Stimulated activated CD4-positive, alpha-beta T cell treated with anti-CD3 and anti-CD28 coated beads, Interleukin-2, amount 100 ng/mL, for 4 hours (primary cell): Measurements from ENCODE around the gene LRRC73.
"Not testable (repeated sequence)": the region's sequence is repeated elsewhere in the genome, so short reads cannot be mapped to it uniquely, and the experiment has no call there.

ENCODE experiments used
- DNase-seq: peaks from one replicate; pipeline ENCODE4 v3.0.0-alpha.2; 2020; ENCODE audit warnings: low read depth

The LRRC73 gene, protein sequence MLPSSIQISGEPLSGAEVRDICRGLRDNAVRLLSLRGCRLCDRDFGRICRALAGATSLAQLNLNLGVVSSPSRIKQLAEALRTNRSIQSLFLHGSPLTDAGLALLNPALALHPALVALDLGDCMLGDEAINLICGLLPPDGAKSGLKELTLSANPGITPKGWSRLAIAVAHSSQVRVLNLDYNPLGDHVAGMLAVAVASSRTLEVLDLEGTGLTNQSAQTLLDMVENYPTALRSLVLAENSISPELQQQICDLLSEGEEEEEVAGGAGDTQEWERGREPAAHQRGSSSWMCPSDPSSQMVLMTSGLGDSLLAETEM

DNA sequence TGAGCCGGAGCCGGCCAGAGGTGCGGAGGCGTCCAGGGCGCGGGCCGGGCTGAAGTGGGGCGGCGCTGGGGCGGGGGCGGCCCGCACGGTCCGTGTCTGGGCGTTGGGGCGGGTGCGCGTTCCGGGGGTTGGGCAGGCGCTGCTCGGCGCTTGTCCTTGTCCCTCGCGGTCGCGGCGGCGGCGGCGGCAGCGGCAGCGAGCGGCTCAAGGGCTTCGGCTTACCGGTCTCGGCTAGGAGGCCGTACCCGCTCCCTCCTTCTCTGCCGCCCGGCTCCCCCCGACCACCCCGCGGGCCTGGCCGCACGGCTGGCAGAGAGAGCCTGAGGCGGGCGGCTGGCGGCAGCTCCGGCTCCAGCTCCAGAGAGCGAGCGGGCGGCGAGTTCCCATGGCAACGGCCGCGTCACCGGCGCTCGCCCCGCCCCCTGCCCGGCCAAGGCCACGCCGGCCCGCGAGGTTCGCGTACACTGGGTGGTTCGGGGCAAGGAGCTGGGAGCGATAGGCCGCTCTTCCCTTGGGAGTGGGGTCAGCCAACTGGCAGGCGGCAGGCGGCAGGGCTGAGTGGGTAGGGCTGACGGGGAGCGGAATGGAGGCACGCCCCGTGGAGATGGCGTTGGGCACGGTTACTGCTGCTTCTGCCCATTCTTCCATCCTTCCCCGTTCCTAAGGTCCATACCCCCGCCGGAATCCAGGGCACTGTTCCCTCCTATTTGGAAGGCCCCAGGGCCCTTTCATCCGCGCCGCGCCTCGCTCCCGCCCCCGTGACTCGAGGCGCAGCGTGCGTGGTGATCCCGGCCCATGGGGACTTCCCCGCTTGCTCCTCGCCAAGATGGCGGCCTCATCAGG lies at the start of gene LRRC73:
Gene LRRC73 (minus strand): TSS at position 363 of the 843 bp plus-strand sequence. CDS start 561 bp downstream, outside the sequence.
- DNase-seq = peak; percentile 66

DNA sequence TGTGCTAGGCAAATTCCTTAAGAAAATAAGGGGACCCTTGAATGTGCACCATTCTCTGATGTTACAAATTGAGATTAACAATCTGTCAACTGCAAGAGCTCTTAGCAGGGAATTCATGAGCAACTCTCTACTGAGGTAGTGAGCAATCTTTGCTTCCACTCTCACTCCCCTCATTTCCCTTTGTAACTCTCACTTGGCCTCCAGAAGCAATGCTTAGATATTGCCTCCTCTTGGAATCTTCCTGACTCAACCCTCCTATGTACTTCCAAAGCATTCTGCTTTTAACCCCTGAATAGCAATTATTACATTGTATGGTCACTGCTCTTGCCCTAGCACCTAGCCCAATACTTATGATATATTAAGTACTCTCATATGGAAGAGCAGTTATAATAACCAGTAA lies 49.2 kb upstream of the LRRC73 start:
- no peak for DNase-seq

DNA sequence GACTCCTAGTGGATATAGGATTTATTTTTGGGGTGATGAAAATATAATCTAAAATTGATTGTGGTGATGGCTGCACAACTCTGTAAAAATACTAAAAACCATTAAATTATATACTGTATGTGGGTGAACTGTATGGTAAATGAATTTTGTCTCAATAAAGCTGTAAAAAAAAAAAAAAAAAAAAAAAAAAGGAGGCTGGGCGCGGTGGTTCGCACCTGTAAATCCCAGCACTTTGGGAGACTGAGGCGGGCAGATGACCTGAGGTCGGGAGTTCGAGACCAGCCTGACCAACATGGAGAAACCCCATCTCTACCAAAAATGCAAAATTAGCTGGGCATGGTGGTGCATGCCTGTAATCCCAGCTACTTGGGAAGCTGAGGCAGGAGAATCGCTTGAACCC lies 47.5 kb upstream of the LRRC73 start:
- not testable (repeated sequence) for DNase-seq

DNA sequence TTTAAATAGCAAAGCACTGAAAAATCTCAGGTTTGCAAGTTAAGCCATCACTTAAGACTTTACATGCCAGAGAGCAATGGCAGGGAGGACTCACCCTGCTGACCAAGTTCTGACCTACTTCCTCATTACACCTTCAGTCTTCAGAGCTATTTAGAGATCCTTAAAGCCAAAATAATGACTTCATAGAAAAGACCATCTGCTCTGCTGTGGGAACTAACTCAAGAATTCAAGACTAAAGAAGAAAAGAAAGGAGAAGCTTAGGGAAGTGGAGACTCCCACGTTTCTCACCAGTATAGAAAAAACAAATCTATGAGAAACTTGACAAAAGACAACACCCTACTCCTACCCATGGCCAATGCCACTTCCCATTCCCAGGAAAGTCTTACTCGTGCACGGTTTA lies 37.1 kb upstream of the LRRC73 start:
- DNase-seq = no peak

DNA sequence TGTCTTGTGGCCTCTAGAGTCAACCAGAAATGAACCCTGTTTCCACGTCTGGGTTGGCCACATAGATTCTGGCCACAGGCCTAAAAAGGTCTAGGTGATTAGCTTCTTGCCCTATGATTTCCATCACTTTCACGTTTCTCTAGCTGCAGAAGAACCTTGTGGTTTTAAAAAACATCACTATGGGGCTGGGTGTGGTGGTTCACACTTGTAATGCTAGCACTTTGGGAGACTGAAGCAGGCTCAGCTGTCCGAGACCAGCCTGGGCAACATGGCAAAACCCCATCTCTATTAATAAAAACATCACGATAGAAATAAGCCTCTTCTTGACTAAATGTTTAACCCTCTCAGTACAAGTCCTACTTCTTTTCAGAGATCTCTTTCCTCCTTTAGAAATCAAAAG lies 34.3 kb upstream of the LRRC73 start:
- DNase-seq = no peak

DNA sequence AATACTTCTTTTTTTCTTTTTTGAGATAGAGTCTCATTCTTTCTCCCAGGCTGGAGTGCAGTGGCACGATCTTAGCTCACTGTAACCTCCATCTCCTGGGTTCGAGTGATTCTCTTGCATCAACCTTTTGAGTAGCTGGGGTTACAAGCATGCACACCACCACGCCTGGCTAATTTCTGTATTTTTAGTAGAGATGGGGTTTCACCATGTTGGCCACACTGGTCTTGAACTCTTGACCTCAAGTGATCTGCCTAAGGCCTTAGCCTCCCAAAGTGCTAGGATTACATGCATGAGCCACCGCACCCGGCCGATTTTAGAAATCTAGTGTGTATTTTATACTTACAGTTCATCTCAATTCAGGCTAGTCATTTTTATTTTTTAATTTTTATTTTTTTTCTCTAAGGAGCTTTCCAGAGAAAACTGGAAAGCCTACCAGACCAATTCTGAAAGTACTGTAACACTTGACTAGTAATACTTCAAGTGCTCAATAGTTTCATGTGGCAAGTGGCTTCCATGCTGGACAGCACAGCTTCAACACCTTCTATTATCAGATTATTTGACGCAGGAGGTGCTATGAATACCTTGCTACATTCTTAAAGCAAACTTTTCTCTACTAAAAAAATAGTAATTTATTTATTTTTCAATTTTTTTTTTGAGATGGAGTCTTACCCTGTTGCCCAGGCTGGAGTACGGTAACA lies 31.8 kb upstream of the LRRC73 start:
- DNase-seq = no peak

DNA sequence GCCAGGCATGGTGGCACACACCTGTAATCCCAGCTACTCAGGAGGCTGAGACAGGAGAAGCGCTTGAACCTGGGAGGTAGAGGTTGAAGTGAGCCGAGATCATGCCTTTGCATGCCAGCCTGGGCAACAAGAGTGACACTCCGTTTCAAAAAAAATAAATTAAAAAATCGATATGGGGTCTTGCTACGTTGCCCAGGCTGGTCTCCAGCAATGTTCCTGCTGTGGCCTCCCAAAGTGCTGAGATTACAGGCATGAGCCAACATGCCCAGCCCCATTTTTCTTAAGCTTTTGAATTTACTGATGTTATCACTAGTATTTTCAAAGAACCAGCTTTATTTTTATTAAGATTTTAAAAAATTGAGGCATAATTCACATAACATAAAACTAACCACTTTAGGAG lies 30.4 kb upstream of the LRRC73 start:
- no peak for DNase-seq

DNA sequence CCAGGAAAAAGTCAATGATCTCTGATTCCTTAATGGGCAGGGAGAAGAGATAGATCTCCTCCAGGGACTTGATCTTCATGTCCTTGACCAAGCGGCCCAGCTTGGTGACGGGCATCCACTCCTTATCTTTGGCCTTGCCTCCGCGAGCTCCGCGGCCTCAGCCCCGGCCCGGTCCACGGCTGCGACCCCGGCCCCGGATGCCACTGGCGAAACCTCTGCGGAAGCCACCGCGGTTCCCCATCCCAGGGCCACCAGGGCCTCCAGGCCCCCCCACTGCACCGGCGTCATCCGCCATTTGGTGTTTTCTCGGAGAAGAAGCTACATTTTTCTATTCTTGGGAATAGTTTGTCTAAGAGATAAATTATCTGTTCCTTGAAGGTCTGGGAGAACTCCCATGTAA lies 29.3 kb upstream of the LRRC73 start:
- DNase-seq = not testable (repeated sequence)

DNA sequence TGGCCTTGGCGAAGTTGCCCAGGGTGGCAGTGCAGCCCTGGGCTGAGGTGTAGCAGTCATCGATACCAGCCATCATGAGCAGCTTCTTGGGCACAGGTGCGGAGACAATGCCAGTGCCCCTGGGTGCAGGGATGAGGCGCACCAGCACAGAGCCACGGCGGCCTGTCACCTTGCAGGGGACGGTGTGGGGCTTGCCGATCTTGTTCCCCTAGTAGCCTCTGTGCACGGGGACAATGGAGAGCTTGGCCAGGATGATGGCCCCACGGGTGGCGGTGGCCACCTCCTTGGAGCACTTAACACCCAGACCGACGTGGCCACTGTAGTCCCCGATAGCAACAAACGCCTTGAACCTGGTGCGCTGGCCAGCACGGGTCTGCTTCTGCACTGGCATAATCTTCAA lies 28.8 kb upstream of the LRRC73 start:
- DNase-seq = not testable (repeated sequence)

DNA sequence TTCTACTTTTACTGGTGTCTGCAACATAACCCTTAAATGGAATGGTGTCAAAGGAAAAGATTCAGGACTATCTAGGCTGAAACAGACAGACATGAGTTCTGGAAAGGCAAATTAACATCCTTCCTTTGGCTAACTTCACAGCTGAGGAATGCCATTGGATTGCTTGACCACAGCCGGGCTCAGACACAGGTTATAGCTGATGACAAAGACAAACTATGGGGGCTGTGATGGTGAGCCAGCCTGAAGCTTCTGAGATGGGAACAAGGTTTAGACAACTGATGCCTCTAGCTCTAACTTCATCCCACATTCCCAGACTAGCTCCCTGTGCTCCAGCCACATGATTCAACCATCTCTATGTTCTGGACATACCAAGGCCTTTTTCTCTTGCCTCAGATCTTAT lies 22.1 kb upstream of the LRRC73 start:
- no peak for DNase-seq

DNA sequence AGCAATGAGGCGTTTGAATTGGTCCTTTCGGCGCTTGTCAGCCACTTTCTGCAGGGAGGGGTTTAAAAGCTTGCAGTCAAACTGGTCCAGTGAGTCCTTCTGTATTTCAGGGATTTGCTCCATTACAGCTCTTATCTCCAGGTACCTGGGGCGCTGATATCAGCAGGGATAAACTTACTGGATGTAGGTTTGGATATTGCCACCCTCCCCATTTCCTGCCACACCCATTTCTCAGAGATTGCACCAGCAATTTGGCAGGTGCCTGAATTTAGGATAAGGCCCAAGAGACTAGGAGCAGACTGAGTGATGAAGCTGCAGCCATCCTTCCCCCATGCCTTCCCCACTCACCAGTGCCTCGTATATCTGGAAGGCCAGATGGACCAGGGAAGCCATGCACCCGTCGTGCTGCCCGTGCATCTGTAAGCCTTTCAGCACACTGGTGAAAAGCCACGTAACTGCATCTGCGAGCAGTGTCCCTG lies 14.4 kb upstream of the LRRC73 start:
- DNase-seq = no peak

DNA sequence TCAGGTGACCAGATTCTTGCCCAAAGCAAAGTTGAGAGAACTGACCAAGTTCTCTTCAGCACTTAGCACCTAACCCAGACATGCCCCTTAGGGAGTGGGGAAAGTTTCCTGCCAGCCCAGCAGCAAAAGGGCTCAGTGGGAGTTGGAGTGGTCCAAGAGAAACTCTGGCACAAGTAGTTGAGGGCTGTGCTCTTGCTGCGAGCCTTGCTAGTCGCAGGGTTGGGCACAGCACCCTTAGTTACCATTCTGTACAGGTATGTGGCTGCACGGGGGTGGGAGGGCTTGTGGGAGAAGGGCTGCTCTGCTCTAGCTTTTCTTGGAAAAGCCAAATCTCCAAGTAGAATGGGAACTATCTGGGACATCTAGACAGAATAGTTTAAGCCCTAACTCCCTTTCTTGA lies 13.1 kb upstream of the LRRC73 start:
- no peak for DNase-seq

DNA sequence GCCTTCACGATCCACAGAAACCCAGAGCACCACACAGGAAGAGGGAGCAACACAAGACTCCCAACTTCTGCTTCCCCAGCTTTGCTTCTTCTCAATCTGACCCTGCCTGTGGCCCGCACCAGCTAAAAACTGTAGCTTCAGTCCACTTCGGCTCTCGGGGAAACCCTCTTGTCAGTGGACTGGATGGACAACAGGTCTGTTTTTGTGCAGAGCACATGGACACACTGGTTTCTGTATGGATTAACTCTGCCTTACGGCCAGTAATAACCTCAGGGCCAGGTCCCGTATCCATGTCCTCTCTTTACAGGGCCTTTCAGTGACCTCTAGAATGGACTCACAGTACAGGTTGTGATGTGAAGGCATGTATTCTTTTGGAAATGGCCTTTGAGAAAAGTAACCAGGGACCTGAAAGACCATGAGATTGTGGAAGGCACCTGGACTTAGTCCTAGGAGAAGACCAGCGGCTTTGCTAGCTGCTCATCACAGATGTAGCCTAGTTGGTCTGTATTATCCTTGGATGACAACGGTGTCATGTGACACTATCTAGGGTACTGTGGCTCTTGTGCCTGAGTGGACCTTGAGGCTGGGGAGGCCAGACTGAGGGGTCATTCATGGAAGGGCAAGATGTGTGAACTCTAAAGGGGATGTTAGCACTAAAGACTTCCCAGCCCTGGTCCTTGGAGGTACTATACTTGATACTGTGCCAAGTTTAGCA lies 12.6 kb upstream of the LRRC73 start:
- no peak for DNase-seq

DNA sequence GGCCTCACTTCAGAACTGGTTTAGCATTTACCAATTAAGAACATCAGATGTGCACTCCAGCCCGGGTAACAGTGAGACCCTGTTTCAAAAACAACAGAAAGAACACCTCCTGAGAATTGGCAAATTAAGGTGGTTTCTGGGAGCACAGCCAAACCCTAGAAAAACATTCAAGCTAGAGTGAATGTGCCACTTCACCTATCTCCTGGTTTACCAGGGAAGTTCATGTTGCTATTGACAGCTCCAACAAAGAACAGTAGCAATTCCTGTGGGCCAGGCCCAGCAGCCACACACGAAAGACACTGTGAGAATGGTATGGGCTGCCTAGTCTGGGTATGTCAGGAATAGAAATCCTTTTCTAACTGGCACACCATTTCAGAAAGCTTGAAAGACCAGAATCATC lies 11.7 kb upstream of the LRRC73 start:
- DNase-seq = no peak

DNA sequence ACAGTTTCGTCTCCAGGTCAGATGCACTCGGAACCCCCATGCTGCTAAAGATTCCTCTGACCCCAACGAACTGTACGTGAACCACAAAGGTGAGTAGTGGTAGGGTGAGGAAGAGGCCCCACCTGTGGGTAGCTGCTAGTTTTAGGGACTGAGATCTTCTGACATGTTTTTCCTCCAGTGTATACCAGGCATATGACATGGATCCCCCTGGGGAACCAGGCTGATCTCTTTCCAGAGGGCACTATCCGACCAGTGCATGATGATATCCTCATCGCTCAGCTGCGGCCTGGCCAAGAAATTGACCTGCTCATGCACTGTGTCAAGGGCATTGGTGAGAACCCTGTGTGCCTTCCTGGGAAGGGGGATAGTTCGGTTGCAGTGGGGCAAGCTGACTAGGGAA lies 10.0 kb upstream of the LRRC73 start:
- DNase-seq = no peak

DNA sequence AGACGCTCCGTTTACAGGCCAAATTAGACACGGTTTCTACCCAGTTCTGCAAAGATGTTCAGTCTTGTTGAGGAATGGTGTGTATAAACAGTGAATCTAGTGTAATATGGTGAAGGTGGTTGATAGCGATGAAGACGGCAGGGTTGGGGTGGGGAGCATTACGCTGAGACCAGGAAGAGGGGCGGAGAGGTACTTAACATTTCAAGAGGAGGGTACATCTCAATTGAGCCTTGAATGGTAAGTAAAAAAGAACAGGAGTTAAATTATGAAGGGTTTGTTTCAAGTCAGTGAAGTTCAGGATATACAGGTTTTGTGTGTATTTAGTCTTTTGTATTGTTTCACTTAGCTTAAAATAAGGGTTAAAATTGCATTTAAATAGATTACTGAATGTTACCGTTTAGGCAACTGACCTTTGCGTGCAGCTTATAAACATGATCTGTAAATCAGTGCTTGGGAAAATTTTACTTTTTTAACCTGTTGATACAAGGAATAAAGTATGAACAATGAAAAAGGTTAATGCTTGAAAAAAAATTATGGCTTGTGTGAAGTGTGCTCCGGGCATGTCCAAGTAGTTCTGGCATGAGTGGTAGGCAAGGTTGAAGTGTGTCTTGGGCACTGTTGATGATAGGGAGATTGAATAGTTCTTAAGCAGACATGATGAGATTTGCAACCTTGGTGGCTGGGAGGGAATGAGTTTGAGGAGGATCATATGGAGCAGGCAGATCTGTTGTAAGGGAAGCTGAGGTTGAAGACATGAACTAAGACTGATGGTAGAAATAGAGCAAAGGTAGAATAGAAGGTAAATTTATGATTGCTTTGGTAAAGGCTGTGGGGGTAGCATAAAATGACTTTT lies 7.6 kb upstream of the LRRC73 start:
- DNase-seq = no peak

DNA sequence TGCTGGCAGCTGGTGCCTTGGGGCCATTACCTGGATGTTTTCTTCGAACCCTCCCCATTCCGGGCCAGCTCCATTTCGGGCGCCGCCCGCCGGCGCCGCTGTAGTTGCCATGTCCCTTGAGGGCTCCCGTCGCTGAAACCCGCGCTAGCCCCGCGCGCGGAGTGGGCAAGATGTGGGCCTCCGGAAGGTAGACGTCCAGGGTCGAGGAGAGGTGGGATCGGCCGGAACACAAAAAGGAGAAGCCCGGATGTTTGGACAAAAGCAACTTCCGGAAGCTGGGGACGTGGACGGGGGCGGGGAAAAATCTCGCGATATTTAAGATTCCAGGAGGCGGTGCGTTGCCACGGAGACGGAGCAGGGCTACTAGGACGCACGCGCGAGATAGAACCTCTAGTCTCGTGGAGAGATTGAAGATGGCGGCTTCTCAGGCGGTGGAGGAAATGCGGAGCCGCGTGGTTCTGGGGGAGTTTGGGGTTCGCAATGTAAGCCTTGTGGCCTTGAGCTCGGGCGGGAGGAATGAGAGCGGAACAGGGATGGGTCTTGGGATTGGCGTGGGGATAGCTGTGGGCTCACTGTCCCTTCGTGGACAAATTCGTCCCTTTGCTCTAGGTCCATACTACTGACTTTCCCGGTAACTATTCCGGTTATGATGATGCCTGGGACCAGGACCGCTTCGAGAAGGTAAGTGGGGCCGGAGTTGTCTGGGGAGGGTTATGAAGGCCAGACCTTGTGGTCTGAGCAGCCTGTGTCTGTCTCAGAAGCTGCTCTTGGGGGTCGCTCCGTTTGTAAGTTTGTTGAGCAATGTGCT lies 6.8 kb upstream of the LRRC73 start, which contains the start of the genes POLR1C and YIPF3:
Gene POLR1C (plus strand): TSS at position 393 of the 808 bp plus-strand sequence. CDS start 21 bp downstream, at position 414.
Gene YIPF3 (minus strand): TSS at position 230 of the 808 bp plus-strand sequence. CDS start 119 bp downstream, at position 111.
- peak; percentile 95 for DNase-seq

DNA sequence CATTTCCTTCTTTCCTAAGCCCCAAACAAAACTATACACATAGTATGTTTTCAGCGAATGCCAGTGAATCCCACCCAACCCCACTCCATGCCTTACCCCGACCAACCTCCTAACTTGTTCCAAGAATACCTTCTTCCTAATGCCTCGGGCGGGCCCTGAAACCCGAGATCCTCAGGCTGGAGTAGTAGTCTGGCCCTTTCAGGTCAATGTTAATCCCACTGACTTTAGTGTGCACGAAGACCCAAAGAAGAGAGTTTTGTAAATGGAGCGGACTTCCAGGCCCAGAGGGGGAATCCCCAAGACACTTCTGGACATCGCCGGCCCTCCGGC lies 6.2 kb upstream of the LRRC73 start:
- DNase-seq = no peak

DNA sequence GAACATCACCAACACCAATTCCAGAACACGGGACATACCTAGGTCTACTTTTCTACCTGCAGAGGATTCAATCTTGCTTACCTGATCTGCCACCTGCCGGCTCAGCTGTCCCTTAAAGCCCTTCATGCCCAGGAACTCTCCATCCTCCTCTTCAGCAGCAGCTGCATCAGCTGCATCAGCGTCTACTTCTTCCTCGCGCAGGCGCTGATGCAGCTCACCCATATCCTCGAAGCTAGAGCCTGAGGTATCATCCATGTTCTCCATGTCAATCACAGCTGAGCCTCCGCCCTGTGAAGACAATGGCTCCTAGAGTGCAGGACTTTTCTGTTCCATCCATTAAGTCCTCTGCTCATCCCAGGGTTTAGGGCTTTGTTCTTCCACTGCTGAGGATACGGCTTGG lies 5.7 kb upstream of the LRRC73 start:
- no peak for DNase-seq

DNA sequence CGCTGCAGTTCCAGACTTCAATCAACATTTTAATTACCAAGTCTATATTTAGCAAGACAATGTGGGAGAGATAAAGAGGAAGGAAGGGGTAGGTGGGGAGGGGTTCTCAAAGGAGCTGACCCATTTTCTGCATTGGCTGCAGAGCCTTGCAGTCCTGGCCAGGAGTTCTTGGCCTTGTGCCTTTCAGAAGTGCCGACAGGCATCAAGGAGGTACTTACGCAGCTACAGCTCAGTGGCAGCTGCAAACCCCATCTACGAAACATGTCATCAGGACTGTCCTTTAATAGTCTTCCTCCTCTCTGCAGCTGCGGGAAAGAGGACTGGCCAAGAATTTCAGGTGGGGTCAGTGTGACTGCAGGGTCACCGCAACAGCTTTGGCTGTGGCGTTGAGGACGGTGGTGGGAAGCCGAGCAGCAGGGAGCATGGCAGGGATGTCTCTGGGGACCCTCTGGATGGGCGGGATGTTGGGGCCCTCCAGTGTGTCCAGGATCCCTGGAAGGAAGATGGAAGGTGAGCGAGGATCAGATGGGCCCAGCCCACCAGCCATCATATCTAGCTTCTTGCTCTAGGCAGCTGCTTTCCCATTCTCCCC lies 1.8 kb upstream of the LRRC73 start:
- DNase-seq = no peak
